OCI-LY7 (cell line): ENCODE data around the gene KRTAP2-2.

Experiments
- EZH2phosphoT487 ChIP-seq: fragments of 200-600 bp; sonication (generic); IDR thresholded peaks from 2 replicates; pipeline ENCODE4 v1.6.1; 2018; ENCODE audit warnings: low read depth, borderline replicate concordance, mild to moderate bottlenecking, mixed run types, antibody characterized with exemption, low read length, moderate library complexity, mixed read lengths
- TF ChIP-seq, protein P1 (sequence below): fragments of 200-600 bp; sonication (generic); conservative IDR thresholded peaks from 2 replicates; pipeline ENCODE4 v1.5.1; 2014; ENCODE audit warnings: mild to moderate bottlenecking, antibody characterized with exemption, low read length, moderate library complexity, mixed read lengths

DNA sequence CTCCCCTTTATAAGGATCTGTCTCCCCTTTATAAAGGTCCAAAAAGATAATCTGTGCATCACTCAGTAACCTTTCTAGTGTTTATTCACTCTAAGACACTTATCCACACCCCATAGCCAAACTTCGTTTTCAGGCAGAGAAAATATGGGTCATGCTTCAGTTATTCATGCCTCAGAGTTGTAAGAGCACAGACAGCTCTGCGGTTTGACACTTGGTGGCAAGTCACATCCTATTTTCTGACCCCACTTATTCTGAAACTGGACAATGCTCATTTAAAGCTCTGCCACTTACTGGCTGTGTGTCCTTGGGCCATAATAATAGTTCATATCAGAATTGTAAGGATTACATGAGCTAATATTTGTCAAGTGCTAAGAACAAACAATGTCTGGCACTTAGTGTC is 5.9 kb downstream of the KRTAP2-2 start:
- TF ChIP-seq, protein P1, sequence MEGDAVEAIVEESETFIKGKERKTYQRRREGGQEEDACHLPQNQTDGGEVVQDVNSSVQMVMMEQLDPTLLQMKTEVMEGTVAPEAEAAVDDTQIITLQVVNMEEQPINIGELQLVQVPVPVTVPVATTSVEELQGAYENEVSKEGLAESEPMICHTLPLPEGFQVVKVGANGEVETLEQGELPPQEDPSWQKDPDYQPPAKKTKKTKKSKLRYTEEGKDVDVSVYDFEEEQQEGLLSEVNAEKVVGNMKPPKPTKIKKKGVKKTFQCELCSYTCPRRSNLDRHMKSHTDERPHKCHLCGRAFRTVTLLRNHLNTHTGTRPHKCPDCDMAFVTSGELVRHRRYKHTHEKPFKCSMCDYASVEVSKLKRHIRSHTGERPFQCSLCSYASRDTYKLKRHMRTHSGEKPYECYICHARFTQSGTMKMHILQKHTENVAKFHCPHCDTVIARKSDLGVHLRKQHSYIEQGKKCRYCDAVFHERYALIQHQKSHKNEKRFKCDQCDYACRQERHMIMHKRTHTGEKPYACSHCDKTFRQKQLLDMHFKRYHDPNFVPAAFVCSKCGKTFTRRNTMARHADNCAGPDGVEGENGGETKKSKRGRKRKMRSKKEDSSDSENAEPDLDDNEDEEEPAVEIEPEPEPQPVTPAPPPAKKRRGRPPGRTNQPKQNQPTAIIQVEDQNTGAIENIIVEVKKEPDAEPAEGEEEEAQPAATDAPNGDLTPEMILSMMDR: no peak
- no peak for TF ChIP-seq EZH2phosphoT487
